Body of pancreas (tissue), 4 donors: ENCODE results near the gene DENND10. TPM values are rescaled to one million over a fixed set of nuclear protein-coding genes. Genes with fewer than 3 reads are reported as not detected.
A peak's percentile ranks its signal among the peaks of the same experiment; 100 is the strongest.

Source experiments
- ATAC-seq: fragments of 150-250 bp; one replicate; pipeline ENCODE4 v1.9.1; 2016
- DNase-seq, 4 donors: peaks; one replicate each; pipeline ENCODE4 v3.0.0-alpha.2; 2019
- H3K27ac ChIP-seq, 4 donors: fragments of 200-600 bp; sonication (generic); 1 replicate in 3 of 4; 2 replicates in 1 of 4; pipeline versions ENCODE4 v1.5.1 to v1.6.1; 2016 to 2019; ENCODE audit warnings: mild to moderate bottlenecking in 1 of 4, mixed read lengths in 1 of 4, moderate library complexity in 1 of 4
- H3K27me3 ChIP-seq, 2 donors: fragments of 200-600 bp; sonication (generic); one replicate each; pipeline ENCODE4 v1.6.0; 2016; ENCODE audit warnings: mild to moderate bottlenecking in 1 of 2
- H3K36me3 ChIP-seq, 2 donors: fragments of 200-600 bp; sonication (generic); replicated peaks in 1 of 2; 2 replicates each; pipeline ENCODE4 v1.5.1; 2016; ENCODE audit warnings: low read depth in 2 of 2; ENCODE audit not compliant: insufficient read depth in 1 of 2
- H3K4me1 ChIP-seq: fragments of 200-600 bp; sonication (generic); one replicate; pipeline ENCODE4 v1.6.0; 2016
- H3K4me3 ChIP-seq, 2 donors: fragments of 200-600 bp; sonication (generic); 1 replicate in 1 of 2; 2 replicates in 1 of 2; pipeline ENCODE4 v1.5.1; 2016 to 2019
- H3K9me3 ChIP-seq, 3 donors: fragments of 200-600 bp; sonication (generic); 1 replicate in 2 of 3; 2 replicates in 1 of 3; pipeline ENCODE4 v1.5.1; 2016
- CTCF ChIP-seq, 7 experiments: fragments of 450-650 bp in 4 of 7; fragments of 200-600 bp in 3 of 7; sonication (generic) in 3 of 7; IDR thresholded peaks; one replicate each; pipeline ENCODE4 v1.5.1; 2016 to 2019; ENCODE audit warnings: antibody characterized with exemption in 7 of 7
- POLR2A ChIP-seq, 3 donors: fragments of 450-650 bp; IDR thresholded peaks; one replicate each; pipeline ENCODE4 v1.6.1; 2016; ENCODE audit warnings: antibody characterized with exemption in 3 of 3, mild to moderate bottlenecking in 2 of 3
- WGBS, 2 donors: methylation state at CpG; one replicate each; pipeline ENCODE4 v1.1.5; 2017; 5-methylcytosine and 5-hydroxymethylcytosine counted together
- intact Hi-C: fragments of 100-400 bp; cut with DNase I; formaldehyde crosslinking; loops from one replicate; pipeline ENCODE4 v1.15.1; 2023
- total RNA-seq, 2 donors: library from RNA; depleted of rRNA; stranded (reverse); fragments of >200 nt; gene quantifications; one replicate each; pipeline ENCODE4 v1.1.0, GENCODE V29; 2016

Gene DENND10
- total RNA-seq, 2 donors from 2014 or later, result 24.6 to 29.7 TPM

GRCh38 chr10:119165171-119166117 is 61.5 kb downstream of the DENND10 start, which contains the start of gene SFXN4:
Gene SFXN4, minus strand, starts transcription at chr10:119165714. Its CDS starts 67 bp downstream, at chr10:119165647.
- Histone ChIP-seq H3K27me3 (no peaks in the 10 kb centered on the region), H3K4me3 (peak within 1 kb of the TSS; percentile 48 to 80), H3K4me1 (peaks cover 27% of the 10 kb centered on the region), H3K9me3 (no peaks in the 10 kb centered on the region), H3K36me3 (peaks cover 10 to 11% of the 10 kb centered on the region in 2 donors), H3K27ac (peak within 1 kb of the TSS; percentile 66 to 88 (median 85))
- peak; percentile 96 for ATAC-seq
- intact Hi-C loops, result no loop called here
- 0% methylated on average over 11 to 70 of the region's 90 CpGs for WGBS, 2 donors
- DNase-seq, result peak; percentile 77 to 82 (median 79)
- TF ChIP-seq POLR2A (IDR thresholded peaks at IDR 0.05) (peak; percentile 64 to 74 (median 71)), CTCF (IDR thresholded peaks at IDR 0.05) (peak in 3 of 7 experiments; percentile 8 to 17 (median 8))

- no peaks in the 10 kb centered on the region for H3K27me3 ChIP-seq
- H3K4me3 ChIP-seq, result peak overlapping the region in 1 of 2 donors; percentile 80
- no peak for TF ChIP-seq POLR2A (IDR thresholded peaks at IDR 0.05)
- no peak for TF ChIP-seq CTCF (IDR thresholded peaks at IDR 0.05)
- ATAC-seq (no peak), DNase-seq (no peak)
- peak overlapping the region; percentile 66 to 88 (median 85) for H3K27ac ChIP-seq
- peaks cover 27% of the 10 kb centered on the region for H3K4me1 ChIP-seq
- H3K36me3 ChIP-seq, result peaks cover 10 to 11% of the 10 kb centered on the region in 2 donors
- no peaks in the 10 kb centered on the region for H3K9me3 ChIP-seq
- WGBS, 2 donors, result 66% methylated on average over 7 of the region's 7 CpGs
- intact Hi-C loops, result no loop called here
These were observed 62.2 kb downstream of the DENND10 start for GRCh38 chr10:119166118-119166500.

DNA sequence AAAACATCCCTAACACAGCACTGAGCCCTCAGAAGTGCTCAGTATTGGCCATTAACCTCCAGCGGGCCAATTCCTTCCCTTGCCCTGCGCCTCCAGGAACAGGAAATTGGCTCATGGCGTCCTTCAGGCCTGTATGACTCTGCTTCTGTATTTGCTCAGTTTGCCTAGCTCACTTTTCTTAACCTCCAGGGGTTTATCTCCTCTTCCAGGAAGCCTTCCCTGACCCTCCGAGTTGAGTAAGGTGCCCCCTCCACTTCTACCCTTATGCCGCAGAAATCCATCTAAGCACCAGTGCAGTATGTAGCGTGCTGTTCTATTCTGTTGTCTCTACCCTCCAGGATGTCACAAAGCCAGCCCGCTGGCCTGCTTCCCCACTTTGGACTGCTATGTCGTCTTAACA is 62.7 kb downstream of the DENND10 start:
- Histone ChIP-seq H3K4me1 (peaks cover 27% of the 10 kb centered on the region), H3K9me3 (no peaks in the 10 kb centered on the region), H3K36me3 (peaks cover 10 to 15% of the 10 kb centered on the region in 2 donors), H3K4me3 (no peak overlapping the region), H3K27me3 (no peaks in the 10 kb centered on the region), H3K27ac (peak overlapping the region in 2 of 4 donors; percentile 86 to 88)
- WGBS, 2 donors, result 73 to 80% methylated on average over 8 of the region's 8 CpGs
- no peak for DNase-seq
- ATAC-seq, result no peak
- intact Hi-C loops, result no loop called here
- TF ChIP-seq POLR2A (IDR thresholded peaks at IDR 0.05) (no peak), CTCF (IDR thresholded peaks at IDR 0.05) (no peak)

DNA sequence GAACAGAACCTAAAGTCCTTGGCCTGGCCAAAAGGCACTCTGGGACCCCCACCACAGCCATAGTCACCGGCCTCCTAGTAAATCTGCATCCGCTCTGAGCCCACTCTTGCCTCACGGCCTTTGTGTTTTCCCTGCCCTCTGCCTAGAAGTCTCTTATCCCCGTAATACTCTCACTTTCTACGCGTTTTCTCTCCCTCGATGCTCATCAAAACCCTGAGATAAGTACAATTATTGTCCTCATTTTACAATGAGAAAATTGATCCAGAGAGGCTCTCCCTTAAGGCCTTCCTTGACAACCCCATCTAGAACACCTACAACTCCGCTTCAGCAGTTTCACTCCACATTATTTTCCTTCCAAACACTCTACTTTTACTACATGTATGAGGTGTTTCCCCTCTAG is 63.1 kb downstream of the DENND10 start:
- Histone ChIP-seq H3K27me3 (no peaks in the 10 kb centered on the region), H3K27ac (no peak overlapping the region), H3K36me3 (peaks cover 10 to 17% of the 10 kb centered on the region in 2 donors), H3K4me3 (no peak overlapping the region), H3K4me1 (peaks cover 26% of the 10 kb centered on the region), H3K9me3 (no peaks in the 10 kb centered on the region)
- intact Hi-C loops, result no loop called here
- no peak for DNase-seq
- no peak for ATAC-seq
- WGBS, 2 donors, result 77 to 80% methylated on average over 8 of the region's 8 CpGs
- no peak for TF ChIP-seq POLR2A (IDR thresholded peaks at IDR 0.05)
- no peak for TF ChIP-seq CTCF (IDR thresholded peaks at IDR 0.05)
